Stimulated activated CD8-positive, alpha-beta memory T cell treated with anti-CD3 and anti-CD28 coated beads, Interleukin-2, amount 100 ng/mL, for 1 hour (primary cell): ENCODE measurements around the gene FRAS1.
"Not testable (repeated sequence)": the region's sequence is repeated elsewhere in the genome, so short reads cannot be mapped to it uniquely, and the experiment has no call there.

Source experiments
- DNase-seq, 2 donors: peaks; one replicate each; pipeline ENCODE4 v3.0.0-alpha.2; 2020; ENCODE audit warnings: low read depth in 2 of 2

The FRAS1 gene

DNA sequence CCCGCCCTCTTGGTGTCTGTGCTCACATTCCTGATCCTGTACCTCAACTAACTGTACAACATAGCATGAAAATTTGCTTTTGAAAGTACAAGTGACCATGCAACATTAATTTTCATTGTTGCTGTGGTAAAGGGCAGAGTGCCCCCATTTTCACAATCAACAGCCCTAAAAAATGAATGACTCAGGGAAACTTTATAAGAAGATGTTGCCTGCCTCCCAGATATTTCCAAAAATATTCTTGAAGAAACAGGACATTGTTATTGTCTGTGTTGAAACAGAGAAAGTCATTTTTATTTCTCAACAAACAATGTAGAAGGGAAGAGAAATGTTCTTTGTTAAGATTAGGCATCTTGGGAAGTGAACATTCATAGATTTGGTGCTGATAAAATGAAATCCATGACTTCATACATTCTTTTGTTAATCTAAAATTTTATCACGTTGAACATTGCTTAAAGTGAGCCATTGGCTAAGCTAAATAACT, 380.5 kb downstream of the FRAS1 start:
- DNase-seq: no peak

DNA sequence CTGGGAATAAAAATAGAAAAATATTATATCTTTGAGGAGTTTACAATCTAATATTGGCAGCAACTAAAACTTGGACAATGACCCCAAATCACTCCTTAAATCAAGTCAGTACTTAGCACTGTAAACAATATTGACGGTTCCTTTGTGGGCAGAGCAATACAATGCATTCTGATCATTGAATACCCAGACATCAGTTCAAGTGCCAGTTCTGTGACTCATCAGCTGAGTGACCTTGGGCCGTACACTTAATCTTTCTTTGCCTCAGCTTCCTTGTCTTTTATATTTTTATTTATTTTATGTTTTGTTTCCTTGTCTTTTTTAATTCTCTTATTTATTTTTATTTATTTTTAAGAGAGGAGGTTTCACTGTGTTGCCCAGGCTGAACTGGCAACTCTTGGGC, 382.2 kb downstream of the FRAS1 start:
- no peak for DNase-seq

DNA sequence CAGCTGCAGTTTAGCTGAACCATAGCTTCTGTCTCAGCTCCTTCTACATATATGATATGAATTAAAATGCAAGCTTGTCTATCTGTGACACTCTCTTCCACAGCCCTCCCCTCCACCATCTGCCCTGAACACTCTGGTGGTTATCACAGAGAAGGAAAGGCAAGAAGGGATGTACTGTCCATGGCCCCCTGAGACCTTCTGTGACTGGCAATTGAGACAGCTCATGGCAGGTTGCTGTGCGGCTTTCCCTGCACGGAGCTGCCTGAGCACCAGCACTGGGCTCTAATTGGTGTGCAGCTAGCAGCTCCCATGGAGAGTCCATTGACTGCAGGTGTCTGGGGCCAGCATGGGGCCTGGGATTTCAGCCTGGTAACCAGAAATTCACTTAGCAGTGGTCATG, 384.6 kb downstream of the FRAS1 start:
- DNase-seq: no peak

DNA sequence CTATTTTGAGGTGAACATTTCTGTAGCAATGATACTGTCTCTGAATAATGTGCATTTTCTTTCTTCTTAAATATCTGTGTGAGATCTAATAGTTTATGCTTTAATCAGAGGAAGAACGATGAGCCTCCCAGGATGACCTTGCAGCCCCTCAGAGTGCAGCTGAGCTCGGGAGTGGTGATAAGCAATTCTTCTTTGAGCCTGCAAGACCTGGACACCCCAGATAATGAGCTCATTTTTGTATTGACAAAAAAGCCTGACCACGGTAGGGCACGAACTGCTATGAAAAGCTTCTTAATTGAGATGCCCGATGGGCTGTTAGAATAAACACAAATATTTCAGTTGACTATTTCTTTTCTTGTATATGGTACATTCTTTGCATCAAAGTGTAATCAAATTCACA, 389.5 kb downstream of the FRAS1 start:
- no peak for DNase-seq

DNA sequence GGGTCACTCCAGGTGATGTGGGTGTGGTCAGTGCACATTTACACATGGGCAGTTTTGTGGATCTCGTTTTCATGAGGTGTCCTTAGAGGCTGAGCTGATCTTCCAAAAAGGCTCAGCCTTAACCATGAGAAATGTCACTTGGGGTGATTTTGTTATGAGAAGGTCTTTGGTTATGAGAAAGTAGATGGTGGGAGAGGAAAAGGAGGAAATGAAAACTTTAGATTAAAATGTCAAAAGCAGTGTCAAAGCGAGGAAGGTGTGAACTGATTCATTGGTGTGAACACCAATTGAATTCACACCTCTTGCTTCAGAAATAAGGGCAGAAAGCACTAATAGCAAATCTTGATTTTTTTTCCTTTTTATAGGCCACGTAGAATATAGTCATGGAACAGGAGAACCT, 394.3 kb downstream of the FRAS1 start:
- no peak for DNase-seq

DNA sequence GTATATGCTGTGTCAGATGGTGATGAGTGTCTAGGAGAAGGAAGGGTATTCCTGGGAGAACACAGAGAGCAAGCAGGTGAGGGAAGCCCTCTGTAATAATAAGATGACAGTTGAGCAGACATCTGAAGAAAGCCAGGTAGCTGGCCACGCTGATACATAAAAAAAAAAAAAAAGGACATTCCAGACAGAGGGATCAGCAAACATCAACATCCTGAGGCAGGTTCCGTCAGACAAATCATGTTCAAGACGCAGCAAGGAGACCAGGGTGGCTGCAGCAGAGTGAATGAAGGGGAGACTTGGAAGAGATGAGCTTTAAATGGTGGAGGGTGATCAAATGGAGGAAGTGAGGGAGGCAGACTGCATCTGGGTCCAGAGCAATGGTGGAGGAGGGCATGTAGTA, 396.9 kb downstream of the FRAS1 start:
- DNase-seq: no peak

DNA sequence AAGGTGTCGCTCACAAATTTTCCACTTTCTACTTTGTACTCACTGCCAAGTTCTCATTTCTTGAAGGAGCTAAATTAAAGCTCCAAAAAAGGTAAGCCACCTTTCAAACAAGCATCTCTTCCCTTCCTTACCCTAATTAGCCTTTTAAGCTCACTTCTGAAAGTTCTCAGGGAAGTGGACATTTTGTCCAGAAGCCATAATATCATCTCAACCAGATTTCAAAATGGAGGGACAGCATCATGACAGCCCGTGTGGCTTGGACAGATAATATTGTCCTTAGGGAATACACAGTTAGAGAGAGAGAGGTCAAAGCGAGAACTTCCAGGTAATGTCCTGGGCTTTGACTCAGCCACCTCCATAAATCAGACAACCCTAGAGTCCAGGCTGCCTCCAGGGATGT, 400.6 kb downstream of the FRAS1 start:
- DNase-seq: no peak

DNA sequence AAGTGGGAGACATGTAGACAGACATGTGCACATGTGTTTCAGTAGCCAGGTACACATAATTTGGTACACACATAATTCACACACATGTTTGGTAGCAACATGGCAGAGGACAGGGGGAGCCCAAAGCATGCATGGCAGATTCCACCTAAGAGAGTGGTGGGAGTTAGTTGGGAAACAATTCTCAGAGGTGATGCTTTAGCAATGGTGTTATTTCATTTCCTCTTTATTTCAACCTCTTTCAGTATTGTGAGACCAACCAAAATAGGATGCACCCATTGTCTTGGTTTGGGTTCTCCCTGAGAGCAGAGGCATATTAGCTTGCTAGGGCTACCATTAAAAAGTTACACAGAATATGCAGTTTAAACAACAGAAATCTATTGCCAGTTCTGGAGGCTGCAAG, 402.2 kb downstream of the FRAS1 start:
- no peak for DNase-seq

DNA sequence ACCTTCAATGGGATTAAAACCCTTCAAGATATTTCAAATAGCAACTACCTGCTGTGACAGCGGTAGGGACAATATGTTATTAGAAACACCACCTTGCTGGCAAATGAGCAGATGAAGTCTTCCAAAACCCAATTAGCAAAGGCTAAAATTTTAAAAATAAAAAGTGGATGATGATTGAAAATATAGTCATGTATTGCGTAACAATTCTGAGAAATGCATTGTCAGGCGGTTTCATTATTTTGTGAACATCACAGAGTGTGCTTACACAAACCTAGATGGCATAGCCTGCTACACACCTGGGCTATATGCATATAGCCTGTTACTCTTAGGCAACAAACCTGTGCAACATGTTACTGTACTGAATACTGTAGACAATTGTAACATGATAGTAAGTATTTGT, 403.2 kb downstream of the FRAS1 start:
- DNase-seq: no peak

DNA sequence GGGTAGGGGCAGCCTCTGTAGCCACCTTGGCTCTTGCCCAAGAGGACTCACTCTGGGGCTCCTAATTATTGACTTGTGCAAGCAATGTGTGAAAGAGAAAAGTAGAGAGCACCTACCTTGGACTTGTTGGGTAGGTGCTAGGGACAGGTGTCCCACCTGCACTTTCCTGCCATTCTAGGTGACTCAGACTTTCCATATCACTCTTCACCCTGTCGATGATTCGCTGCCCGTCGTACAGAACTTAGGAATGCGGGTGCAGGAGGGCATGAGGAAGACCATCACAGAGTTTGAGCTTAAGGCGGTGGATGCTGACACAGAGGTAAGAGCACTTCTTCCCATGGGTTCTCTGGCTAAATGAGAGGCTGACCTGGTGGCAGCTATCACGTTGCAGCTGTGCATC, 407.1 kb downstream of the FRAS1 start:
- no peak for DNase-seq

DNA sequence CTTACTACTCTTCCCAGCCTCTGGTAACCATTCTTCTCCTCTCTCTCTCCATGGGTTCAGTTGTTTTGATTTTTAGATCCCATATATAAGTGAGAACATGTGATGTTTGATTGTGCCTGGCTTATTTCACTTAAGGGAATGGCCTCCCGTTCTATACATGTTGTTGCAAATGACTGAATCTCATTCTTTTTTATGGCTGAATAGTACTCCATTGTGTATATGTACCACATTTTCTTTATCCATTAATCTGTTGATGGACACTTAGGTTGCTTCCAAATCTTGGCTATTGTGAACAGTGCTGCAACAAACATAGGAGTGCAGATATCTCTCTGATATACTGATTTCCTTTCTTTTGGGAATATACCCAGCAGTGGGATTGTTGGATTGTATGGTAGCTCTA, 410.1 kb downstream of the FRAS1 start:
- DNase-seq: not testable (repeated sequence)

DNA sequence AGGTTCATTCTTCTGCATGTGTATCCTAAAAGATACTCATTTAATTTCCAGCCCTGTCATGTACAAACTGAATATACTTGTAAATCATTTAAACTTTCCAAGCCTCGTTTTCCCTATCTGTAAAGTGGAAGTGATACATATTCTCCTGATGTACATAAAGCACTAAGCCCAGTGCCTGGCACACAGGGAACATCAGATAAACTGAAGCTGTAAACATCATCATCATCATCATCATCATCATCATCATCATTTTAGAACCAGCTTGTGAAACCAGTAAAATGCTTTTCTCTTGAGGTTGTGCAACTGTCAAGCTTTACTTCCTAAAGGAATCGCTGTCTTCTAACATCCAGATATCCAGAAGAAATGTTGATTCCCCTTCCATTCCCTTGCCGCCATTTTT, 411.1 kb downstream of the FRAS1 start:
- no peak for DNase-seq

DNA sequence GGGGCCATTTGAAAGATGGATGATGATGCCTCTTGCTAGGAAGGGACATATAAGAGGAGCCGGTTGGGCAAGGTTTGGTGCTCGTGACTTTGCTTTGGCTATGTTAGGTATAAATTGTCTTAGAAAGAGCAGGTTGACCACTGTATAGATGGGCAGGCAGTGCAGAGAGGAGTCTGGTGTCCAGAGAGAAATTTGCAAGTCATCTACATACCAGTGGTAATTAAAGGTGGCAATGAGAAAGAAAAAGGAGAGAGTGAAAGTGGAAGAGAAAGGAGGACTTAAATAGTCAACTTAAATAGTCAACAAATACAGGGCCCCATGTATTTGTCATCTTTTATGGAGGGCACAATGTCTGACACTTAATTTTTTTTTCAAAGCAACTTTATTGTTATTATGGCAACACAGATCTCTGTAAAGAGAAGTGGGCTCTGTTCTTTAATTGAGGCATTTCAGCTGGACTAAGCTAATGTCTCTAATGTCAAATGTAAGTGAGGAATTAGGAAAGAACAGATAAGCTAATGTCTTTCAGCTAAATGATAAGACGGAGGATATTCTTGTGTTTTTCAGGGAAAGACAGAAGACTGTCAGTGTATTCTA, 419.1 kb downstream of the FRAS1 start:
- no peak for DNase-seq

DNA sequence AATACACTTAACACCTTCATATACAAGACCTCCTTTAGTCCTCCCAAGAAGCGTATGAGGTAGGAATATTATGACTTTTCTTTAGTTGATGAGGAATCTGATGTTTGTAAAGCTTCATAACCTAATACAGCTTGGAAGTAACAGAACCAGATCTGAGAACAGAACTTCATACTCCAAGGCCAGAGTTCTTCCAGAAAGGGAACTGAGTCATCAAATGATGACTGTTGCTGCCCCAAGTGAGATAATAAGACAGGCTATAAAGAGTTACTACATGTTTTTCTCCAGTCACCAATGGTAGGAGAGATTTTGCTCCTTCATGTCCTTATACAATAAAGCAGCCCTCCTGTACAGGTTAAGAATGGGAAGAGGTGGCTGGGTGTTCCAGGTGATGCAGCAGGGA, 420.2 kb downstream of the FRAS1 start:
- DNase-seq: no peak

DNA sequence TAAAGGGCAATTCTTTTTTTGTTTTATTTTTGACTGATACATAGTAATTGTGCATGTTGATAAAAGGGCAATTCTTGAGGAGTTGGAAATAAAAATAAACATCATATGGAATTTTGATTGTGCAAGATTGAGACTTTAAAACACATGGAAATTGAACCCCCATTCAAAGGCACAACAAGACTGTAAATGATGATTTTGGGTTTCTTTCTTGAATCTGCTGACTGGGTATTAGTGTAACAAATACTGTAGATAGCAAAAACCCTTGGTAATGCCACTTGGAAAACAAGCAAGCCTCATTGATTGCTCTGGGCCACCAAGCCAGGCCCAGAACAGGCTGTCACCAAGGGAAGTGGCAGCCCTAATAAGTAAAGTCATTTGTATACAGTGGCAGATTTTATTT, 421.4 kb downstream of the FRAS1 start:
- DNase-seq: no peak

DNA sequence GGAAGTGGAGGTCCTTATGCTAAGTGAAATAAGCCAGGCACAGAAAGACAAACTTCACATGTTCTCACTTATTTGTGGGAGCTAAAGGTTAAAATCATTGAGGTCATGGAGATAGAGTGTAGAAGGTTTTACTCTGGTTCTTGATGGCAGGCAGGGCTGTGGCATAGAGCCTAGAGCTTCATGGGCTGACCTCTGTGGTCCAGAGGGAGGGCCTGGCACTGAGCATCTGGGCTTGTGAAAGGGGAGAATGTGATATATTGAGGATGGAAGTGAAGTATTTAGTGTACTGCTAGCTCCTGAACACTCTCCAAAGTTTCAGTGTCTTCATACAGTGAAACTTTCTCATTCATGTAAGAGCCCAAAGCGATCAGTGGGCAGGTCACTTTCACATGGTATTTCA, 423.2 kb downstream of the FRAS1 start:
- DNase-seq: no peak

DNA sequence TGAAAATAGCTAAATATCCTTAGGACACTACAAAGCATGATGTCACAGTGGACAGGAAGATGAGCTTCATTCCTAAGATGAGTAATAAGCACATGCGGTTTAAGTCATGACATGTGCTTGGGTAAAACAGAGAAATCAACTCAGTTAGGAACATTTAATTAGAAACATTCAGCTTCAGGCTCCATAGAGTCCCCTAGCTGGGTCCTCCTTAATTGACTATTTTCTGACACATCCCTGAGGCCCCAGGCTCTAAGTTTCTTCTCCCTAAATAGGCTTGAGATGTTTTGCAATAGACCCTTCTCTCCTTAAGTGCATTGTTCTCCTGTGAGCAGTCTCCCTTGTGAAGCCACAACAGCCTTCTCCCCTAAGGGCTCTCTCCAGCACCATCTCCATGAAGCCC, 424.1 kb downstream of the FRAS1 start:
- no peak for DNase-seq

DNA sequence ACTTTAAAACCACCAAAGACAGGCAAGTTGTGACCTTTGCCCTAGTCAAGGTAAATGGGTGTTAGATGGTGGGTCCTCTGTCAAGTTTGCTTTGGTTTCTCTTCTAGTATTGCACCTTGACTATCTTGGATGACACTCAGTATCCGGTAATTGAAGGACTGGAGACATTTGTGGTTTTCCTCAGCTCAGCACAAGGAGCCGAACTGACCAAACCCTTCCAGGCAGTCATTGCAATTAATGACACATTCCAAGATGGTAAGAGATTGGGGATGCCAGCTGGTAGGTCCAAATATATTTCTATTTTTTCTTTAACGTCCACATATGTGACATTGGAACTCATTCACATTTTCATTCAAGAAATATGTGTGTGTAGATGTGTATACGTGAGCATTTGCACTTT, 425.2 kb downstream of the FRAS1 start:
- DNase-seq: no peak

DNA sequence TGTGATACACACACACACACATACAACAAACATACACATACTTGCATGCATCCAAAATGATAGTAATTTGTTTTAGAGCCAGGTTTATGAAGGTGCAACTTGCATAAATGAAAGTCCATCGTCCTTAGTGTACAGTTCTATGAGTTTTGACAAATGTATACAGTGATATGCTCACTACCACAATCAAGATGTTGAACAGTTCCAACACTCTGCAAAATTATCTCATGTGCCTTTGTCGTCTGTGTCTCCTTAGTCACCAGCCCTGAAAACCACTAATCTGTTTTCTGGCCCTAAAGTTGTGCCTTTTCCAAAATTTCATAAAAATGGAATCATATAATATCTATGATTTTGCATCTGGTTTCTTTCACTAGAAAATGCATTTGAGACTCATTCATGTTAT, 426.7 kb downstream of the FRAS1 start:
- DNase-seq: no peak

DNA sequence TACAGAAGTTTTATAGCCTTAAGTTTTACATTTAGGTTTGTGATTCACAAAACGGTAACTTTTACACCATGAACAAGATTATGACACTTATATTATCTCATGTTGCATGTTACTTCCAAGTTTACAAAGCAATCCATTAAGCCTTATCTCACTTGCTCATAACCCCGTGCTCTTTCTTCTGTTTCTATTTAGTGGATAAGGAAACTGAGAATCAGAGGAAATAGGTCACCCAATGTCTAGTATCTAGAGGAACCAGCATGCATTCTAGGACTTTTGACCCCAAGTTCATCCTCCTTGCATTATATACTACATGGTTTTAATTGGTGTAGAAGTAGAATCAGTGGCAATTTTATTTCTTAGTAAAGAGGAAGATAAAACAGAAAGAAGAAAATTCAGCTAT, 427.5 kb downstream of the FRAS1 start:
- DNase-seq: no peak

DNA sequence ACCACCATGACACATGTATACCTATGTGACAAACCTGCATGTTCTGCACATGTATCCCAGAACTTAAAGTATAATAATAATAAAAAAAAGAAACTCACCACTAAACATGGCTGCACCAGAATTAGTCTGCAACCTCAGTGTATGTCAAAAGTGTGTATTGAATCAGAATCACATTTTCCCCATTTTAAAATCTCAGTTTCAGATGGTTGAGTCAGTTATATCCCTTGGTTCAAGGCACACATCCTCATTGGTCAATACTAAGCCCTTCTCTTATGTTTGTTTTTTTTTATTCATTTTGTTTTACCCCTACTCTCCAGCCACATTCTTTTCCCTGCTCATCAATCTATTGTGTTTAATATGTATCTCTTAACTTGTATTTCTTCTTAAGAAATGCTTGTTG, 436.6 kb downstream of the FRAS1 start:
- no peak for DNase-seq

DNA sequence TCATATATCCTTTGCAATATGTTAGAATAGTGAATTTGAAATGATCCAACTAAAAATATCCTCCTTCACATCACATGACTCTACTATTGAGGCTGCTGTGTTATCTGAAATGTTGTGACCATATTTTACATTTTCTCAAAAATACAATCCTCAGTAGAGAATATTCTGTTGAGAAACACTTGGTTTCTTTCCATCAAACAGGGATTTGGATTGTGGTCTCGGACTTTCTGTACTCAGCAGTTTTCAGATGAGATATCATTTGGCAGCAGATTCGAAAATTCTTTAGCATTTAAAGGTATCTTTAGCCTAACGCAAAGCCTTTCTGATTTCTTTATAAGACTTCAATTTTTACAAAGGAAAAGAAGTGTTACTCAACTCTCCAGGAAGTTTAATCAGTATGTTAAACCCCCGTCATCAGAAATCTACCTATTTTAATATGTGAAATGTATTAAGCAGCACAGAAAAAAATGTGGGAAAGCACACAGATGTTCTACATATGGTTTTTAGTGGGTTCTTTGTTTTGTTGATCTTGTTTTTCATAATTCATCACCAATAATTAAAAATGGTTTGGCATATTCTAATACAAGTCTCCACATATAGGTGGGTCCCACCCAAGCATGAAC, 439.0 kb downstream of the FRAS1 start:
- DNase-seq: no peak

DNA sequence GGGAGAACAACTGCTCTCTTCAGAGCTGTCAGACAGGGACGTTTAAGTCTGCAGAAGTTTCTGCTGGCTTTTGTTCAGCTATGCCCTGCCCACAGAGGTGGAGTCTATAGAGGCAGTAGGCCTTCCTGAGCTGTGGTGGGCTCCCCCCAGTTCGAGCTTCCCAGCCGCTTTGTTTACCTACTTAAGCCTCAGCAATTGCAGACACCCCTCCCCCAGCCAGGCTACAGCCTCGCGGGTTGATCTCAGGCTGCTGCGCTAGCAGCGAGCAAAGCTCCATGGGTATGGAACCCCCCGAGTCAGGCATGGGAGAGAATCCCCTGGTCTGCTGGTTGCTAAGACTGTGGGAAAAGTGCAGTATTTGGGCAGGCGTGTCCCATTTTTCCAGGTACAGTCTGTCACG, 449.1 kb downstream of the FRAS1 start:
- DNase-seq: not testable (repeated sequence)

DNA sequence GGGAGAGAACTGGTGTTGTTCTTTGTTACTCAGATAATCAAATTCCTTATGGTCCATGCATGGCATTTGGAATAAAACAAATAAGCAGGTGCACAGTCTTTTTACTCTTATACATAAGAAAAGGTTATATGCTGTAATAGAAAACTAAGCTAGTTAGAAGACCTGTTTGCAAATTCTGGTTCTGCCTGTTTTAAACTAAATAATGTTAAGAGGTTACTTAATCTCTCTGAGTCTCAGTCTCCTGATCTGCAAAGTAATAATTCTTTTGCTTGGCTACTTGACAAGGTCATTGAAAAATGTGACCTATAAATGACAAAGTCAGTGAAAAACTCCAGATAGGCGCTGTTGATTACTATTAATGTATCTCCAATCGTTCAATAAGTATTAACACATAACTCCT, 451.9 kb downstream of the FRAS1 start:
- no peak for DNase-seq
